Measurements from ENCODE around the gene LENEP.
A peak's percentile ranks its signal among the peaks of the same experiment; 100 is the strongest.

Gene LENEP

DNA sequence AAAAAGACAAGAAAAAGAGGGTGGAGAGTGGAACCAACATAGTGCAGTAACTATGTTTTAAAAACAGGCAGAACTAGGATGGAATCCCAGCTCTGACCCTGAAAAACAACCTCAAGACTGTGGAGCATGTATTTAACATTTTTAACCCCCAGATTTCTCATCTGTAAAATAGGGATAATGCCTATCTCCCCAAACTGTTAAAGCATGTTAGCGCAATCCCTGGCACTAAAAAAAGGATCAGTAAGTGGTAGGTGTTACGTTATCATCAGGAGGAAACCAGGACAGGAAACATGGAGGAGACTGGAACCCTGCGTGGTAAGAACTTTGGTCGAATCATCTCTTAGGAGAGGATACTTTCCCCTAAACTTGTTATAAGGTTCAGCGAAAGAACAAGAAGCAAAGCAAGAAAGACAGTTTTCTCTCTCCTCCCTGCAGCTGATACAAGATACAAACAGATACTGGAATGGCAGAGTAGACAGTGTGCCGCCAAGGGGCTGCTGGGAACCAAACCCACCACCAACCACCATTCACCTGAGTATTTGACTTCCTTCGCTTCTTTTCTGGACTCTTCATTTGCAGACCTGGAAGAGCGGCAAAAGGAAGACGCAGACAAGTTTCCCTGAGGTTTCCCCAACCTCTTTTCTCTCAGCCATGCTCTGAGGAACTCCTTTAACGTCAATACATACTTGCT lies 32.8 kb upstream of the LENEP start:
- DNase-seq (ENCODE audit: low read depth in 2 of 2, low spot score in 1 of 2), result no peak

- DNase-seq (ENCODE audit: low read depth in 2 of 2, low spot score in 1 of 2), result peak in 1 of 2 donors; percentile 58
Measured at GRCh38 chr1:154961207-154962155, 31.9 kb upstream of the LENEP start, which contains the start of gene PYGO2. Gene PYGO2 (minus strand): TSS chr1:154961782. CDS start chr1:154961576, 206 bp downstream.

DNA sequence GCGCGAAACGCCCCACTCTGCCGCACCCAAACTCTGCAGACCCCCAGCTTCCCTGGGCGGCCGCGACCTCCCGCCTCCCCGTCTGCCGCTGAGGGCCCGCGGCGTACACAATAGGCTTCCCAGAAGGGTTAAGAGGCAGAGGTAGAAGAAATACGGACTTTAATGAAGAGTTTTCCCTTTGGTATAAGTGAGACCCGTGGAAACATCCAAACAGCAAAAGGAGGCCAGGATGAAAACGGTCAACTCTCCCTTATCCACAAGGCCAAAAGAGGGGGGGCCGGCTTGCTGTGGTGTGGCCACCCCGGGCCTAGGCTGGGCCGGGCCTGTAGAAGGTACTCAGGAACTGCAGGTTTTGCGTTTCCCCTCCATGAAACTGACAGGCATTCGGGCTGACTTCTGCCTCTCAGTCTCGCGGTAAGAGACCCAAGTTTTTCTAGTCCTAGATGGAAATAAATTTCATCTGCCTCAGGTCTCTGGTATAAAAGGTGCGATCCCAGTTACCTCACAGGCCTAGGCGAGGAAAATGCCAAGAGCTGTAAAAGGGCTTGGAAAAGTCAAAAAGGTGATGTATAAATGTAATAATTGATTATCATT lies 31.1 kb upstream of the LENEP start:
- no peak for DNase-seq (ENCODE audit: low read depth in 2 of 2, low spot score in 1 of 2)

DNA sequence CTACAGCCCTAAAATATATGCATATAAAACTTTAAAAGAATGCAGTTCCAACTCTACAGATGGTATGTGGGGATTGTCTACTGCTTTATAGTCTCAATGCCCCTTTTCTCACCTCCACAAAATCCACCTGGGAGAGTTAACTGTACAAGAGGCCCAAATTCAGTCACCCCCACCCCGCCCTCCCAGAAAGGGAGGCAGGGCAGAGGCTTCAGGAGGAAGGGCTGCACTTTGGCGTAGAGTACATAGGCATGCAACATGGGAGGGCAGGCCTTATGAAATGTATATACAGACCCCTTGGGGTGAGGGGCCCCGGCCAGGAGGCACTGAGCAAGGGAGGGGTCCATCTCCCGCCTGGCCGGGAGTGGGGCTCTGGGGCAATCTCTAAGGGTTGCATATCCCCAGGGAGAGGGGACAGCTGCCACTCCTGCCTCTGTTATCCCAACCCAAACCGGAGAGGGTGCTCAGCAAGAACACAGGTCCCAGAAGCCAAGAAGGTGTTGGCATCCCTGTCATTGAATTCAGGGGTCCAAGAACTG lies 30.5 kb upstream of the LENEP start:
- no peak for DNase-seq (ENCODE audit: low read depth in 2 of 2, low spot score in 1 of 2)

GRCh38 chr1:154963643-154964042 lies 29.7 kb upstream of the LENEP start:
- no peak for DNase-seq (ENCODE audit: low read depth in 2 of 2, low spot score in 1 of 2)

DNA sequence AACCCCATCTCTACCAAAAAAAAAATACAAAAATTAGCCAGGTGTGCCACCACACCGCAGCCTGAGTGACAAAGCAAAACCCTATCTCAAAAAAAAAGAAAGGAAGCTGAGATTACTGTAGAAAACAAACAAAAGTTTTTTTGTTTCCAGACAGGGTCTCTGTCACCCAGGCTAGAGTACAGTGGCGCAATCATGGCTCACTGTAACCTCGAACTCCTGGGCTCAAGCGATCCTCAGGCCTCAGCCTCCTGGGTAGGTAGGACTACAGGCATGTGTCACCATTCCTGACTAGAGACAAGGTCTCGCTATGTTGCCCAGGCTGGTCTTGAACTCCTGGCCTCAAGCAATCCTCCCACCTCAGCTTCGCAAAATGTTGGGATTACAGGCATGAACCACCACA lies 29.0 kb upstream of the LENEP start:
- no peak for DNase-seq (ENCODE audit: low read depth in 2 of 2, low spot score in 1 of 2)

DNA sequence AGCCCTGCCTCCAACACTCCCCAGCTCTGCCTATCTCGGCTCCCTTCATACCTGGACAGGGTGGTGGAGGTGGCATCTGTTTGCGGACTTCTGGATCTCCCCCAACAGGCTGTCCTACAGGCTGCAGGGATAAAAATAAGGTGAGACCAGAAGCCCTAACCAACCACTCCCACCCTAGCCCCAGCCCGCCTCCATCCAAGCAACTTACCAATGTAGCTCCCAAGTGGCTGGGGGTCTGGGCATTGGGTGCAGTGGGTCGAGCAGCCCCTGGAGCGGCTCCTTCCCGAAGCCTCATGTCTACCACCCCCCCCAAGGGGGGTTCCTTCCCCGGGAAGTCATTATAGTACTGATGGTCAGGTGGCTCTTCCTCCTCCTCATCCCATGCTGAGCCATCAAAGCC lies 27.3 kb upstream of the LENEP start:
- DNase-seq (ENCODE audit: low read depth in 2 of 2, low spot score in 1 of 2), result no peak

DNA sequence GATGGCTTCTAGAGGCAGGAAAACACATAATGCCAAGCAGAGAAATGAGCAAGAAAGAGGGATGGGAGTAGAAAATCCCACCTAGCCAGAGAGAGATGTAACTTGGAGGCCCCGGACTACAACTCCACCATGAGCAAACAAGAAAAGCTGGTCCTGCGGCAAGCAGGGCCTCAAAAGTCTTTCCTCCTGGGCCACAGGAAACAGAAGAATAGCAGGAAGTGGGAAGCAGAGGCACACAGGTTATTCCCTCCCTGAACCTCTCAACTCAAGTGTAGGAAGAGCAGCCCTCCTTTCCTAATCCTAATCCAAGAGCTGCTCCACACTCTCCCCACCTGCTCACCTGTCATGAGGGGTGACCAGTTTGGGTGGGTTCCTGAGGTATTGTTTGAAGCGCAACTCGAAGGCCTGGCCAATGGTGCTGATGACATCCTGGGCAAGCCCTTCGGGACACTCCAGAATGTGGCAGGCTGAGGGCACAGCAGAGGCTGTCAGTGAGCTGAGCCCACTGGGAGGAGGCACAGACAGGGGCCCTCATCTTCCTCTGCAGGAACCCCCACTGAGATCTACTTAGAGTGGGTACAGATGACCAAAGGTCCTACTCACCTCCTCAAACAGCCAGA lies 25.9 kb upstream of the LENEP start:
- no peak for DNase-seq (ENCODE audit: low read depth in 2 of 2, low spot score in 1 of 2)

DNA sequence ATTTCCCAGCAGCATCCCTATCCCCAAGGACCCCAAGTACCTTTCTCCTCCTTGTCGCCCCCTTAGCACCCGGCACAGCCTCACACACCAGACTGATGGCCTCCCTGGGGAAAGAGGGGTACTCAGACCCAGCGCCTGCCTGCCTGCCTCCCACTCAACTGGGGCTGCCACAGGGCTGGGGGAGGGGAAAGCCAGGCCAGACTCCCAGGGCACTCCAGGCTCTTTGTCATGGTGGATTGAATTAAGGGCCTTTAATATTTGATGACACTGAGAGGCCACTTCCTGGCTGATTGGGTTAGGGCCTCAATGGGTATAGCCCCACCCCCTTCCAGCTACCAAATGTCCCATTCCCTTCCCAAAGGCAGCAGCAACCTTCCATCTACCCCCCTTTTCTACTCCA lies 24.7 kb upstream of the LENEP start:
- DNase-seq (ENCODE audit: low read depth in 2 of 2, low spot score in 1 of 2), result no peak

GRCh38 chr1:154969246-154969645 lies 24.1 kb upstream of the LENEP start:
- no peak for DNase-seq (ENCODE audit: low read depth in 2 of 2, low spot score in 1 of 2)

DNA sequence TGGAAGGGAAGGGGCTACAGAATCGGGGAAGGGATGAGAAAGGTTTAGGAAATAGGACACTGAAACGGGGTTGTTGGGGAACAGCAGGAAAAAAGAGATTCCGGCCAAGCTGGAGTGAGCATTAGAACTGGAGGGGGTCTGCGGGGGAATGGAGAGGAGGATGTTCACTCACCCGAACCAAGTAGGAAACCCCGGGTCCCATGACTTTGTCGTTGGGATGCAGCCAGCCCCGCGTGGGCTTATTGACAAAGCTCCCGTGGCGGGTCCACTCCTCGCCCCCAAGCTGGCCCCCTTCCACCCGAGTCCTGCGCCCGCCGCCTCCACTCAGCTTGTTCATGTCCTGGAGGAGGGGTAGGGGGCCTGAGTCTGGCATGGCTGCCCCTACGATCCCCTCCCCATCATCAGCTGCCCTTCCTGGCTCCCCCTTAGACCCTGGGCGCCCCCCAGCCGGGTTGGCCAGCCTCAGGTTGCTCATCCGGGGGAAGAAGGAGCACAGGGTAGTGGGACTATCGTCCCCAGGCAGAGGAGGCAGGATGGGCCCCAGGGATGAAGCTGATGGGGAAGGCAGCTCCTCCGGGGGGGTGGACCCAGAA lies 23.4 kb upstream of the LENEP start:
- no peak for DNase-seq (ENCODE audit: low read depth in 2 of 2, low spot score in 1 of 2)

- no peak for DNase-seq (ENCODE audit: low read depth in 2 of 2, low spot score in 1 of 2)
Measured at GRCh38 chr1:154970631-154971340, 22.6 kb upstream of the LENEP start, which contains the start of gene SHC1. Gene SHC1 (minus strand): TSS chr1:154970747. CDS start chr1:154970526, 221 bp downstream.

DNA sequence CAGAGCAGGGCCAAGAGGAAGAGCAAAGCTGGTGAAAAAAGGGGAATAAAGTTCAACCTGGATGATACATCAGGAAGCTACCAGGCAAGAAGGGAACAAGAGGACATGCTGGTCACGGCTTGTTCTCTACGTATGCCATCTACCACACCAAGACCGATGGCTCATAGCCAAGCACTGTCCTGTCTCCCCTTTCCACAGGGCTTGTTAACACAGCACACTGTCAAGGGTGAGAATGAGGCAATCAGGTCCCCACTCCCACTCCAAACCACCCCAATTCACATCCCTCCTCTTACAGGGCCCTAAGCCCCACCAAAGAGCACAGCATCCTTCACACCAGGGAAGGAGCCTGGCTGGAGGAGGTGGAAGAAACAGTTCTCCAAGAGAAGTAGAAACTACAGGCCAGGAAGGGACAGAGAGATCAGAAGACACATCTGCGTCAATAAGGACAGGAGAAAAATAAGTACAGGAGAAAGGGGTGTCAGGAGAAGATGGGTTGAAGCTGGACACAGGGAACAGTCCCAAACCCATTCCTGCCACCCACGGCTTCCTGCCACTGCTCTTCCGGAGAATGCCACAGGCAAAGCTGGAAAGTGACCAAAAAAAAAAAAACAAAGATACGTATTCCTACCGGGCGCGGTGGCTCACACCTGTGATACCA lies 21.9 kb upstream of the LENEP start:
- no peak for DNase-seq (ENCODE audit: low read depth in 2 of 2, low spot score in 1 of 2)

- DNase-seq (ENCODE audit: low read depth in 2 of 2, low spot score in 1 of 2), result no peak
Measured at GRCh38 chr1:154972213-154972516, 21.2 kb upstream of the LENEP start.

DNA sequence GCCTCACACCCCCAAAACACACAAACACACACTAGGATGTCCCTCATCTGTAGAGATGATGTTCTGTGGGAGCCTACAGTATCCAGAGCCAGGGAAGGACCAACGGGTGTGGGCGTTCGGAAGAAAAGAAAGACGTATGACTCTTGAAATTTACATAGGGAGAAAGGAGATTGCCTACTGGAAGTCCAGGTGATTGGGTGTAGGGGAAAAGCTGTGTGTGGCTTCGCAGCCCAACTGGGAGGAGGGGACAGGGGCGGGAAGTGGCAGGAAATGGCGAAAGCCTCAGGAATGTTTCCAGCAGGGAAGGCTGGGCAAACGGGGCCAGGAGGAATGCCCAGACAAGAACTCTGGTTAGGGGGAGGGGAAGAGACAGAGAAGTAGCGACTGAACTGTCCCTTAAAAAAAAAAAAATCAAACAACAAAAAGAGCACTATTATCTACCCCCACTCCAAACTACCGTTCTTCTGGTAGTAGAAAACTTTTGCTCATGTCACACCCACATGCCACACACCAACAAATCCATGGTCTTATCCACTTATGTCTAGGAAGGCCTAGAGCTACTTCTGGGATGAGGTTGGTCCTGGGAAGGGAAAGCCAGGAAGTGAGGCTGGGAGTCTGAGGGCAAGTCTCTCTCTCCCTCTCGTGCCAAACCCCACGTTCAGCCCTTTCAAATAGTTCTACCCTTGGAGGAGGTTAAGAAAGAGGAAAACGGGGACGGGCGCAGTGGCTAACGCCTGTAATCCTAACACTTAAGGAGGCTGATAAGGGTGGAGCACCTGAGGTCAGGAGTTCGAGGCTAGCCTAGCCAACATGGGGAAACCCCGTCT lies 20.7 kb upstream of the LENEP start:
- no peak for DNase-seq (ENCODE audit: low read depth in 2 of 2, low spot score in 1 of 2)

GRCh38 chr1:154973344-154974101 lies 19.9 kb upstream of the LENEP start:
- DNase-seq (ENCODE audit: low read depth in 2 of 2, low spot score in 1 of 2), result peak; percentile 78

- DNase-seq (ENCODE audit: low read depth in 2 of 2, low spot score in 1 of 2), result peak; percentile 87 to 92
Measured at GRCh38 chr1:154974102-154974807, 19.1 kb upstream of the LENEP start, which contains the start of gene CKS1B. Gene CKS1B (plus strand): TSS chr1:154974681. CDS start chr1:154974746, 65 bp downstream.
